HG02943 (cell line): ENCODE results near the gene PRRC2B.
"Not testable (repeated sequence)": the region's sequence is repeated elsewhere in the genome, so short reads cannot be mapped to it uniquely, and the experiment has no call there.

Source experiments
- ATAC-seq: cut with Tn5 transposase; IDR thresholded peaks from one replicate; pipeline ENCODE4 v1.9.1; 2021; ENCODE audit warnings: mild to moderate bottlenecking, low read depth, moderate library complexity; ENCODE audit not compliant: unreplicated experiment

The PRRC2B gene

GRCh38 chr9:131432597-131433301 is 38.9 kb downstream of the PRRC2B start:
- no peak for ATAC-seq

GRCh38 chr9:131433302-131433854 is 39.5 kb downstream of the PRRC2B start:
- ATAC-seq, result no peak

- no peak for ATAC-seq
Observed at GRCh38 chr9:131434673-131435072, 40.8 kb downstream of the PRRC2B start.

- no peak for ATAC-seq
Observed at GRCh38 chr9:131436376-131436775, 42.5 kb downstream of the PRRC2B start.

GRCh38 chr9:131436865-131437271 is 43.0 kb downstream of the PRRC2B start:
- no peak for ATAC-seq

GRCh38 chr9:131438190-131438589 is 44.3 kb downstream of the PRRC2B start:
- ATAC-seq, result no peak

- no peak for ATAC-seq
Observed at GRCh38 chr9:131439224-131439623, 45.3 kb downstream of the PRRC2B start.

GRCh38 chr9:131441441-131441840 is 47.6 kb downstream of the PRRC2B start:
- no peak for ATAC-seq

- no peak for ATAC-seq
Observed at GRCh38 chr9:131442351-131442750, 48.5 kb downstream of the PRRC2B start.

GRCh38 chr9:131443648-131444047 is 49.8 kb downstream of the PRRC2B start:
- ATAC-seq, result no peak

GRCh38 chr9:131446276-131446675 is 52.4 kb downstream of the PRRC2B start:
- ATAC-seq, result no peak

GRCh38 chr9:131447148-131447547 is 53.3 kb downstream of the PRRC2B start:
- no peak for ATAC-seq

- ATAC-seq, result no peak
Observed at GRCh38 chr9:131447600-131447999, 53.7 kb downstream of the PRRC2B start.

GRCh38 chr9:131448818-131449217 is 54.9 kb downstream of the PRRC2B start:
- no peak for ATAC-seq

- ATAC-seq, result no peak
Observed at GRCh38 chr9:131449276-131449675, 55.4 kb downstream of the PRRC2B start.

GRCh38 chr9:131454028-131454427 is 60.1 kb downstream of the PRRC2B start:
- no peak for ATAC-seq

- not testable (repeated sequence) for ATAC-seq
Observed at GRCh38 chr9:131455655-131456054, 61.8 kb downstream of the PRRC2B start.

- ATAC-seq, result no peak
Observed at GRCh38 chr9:131457746-131458145, 63.9 kb downstream of the PRRC2B start.

GRCh38 chr9:131459056-131459455 is 65.2 kb downstream of the PRRC2B start:
- ATAC-seq, result no peak

GRCh38 chr9:131461166-131461565 is 67.3 kb downstream of the PRRC2B start:
- no peak for ATAC-seq

- no peak for ATAC-seq
Observed at GRCh38 chr9:131464354-131465000, 70.6 kb downstream of the PRRC2B start.

- no peak for ATAC-seq
Observed at GRCh38 chr9:131465401-131465800, 71.5 kb downstream of the PRRC2B start.
